ENCODE measurements around the gene SMPDL3A. TPM values are rescaled to one million over a fixed set of nuclear protein-coding genes. Genes with fewer than 3 reads are reported as not detected.

Gene SMPDL3A
- total and polyA plus RNA-seq, 2 of the 8 experiments (the other 6 are each of a cell fraction or from before 2014, with no cell fraction given): 3.5 to 3.9 TPM

- POLR2A ChIA-PET (ENCODE audit: partially characterized antibody): no interaction called here
- H3K9me3 ChIP-seq (ENCODE audit: insufficient read depth in 2 of 2, low read depth in 1 of 2, low read length in 1 of 2): peaks cover 0 to 9% of the 10 kb centered on the region in 2 experiments; a peak in 1 of 4 replicates
- peak overlapping the region; percentile 19; the same call in 1 of the 2 replicates for H3K18ac ChIP-seq (ENCODE audit: extremely low read depth, low read length)
- H3K23ac ChIP-seq (ENCODE audit: insufficient read length): no peak overlapping the region
- H2BK5ac ChIP-seq (ENCODE audit: low read depth, low read length): no peak overlapping the region
- 93% methylated on average over 6 of the region's 6 CpGs; no CpG with 5 or more reads in 1 of the 2 experiments for WGBS, 2 experiments (ENCODE audit: extremely low coverage in 1 of 2, insufficient coverage in 1 of 2, insufficient read length in 1 of 2, insufficient replicate concordance in 2 of 2, low coverage in 1 of 2, low lambda C conversion rate in 2 of 2, missing lambda C conversion rate in 1 of 2)
- FAIRE-seq (no peak), DNase-seq (ENCODE audit: low read depth in 1 of 2, low spot score in 2 of 2) (no peak)
- no peak overlapping the region for H3K14ac ChIP-seq (ENCODE audit: insufficient read length)
- no peak overlapping the region for H4K8ac ChIP-seq (ENCODE audit: extremely low read depth, insufficient read depth, low read length)
- H3K9ac ChIP-seq (replicated peaks in 1 of 4; ENCODE audit: extremely low read depth in 1 of 4, low read depth in 3 of 4, low read length in 3 of 4): no peak overlapping the region
- H4K20me1 ChIP-seq (replicated peaks in 1 of 2; ENCODE audit: control insufficient read depth in 1 of 2, insufficient read depth in 2 of 2, low read length in 2 of 2): no peaks in the 10 kb centered on the region
- no peak overlapping the region for H2BK15ac ChIP-seq (ENCODE audit: low read length)
- H3K79me2 ChIP-seq (ENCODE audit: control insufficient read depth in 1 of 2, insufficient read depth in 2 of 2, low read length in 2 of 2): no peaks in the 10 kb centered on the region
- H2BK120ac ChIP-seq (replicated peaks; ENCODE audit: low read depth, low read length): no peak overlapping the region
- no peak overlapping the region for H4K91ac ChIP-seq (replicated peaks; ENCODE audit: insufficient read length, low read length)
- no peak overlapping the region for H3K56ac ChIP-seq (replicated peaks; ENCODE audit: insufficient read length, low read depth, low read length)
- H3K27ac ChIP-seq (ENCODE audit: low read depth, low read length): no peak overlapping the region
- H2AK5ac ChIP-seq (ENCODE audit: low read depth, low read length): no peak overlapping the region
- no peaks in the 10 kb centered on the region for H3K36me3 ChIP-seq (ENCODE audit: control insufficient read depth in 2 of 4, insufficient read depth in 4 of 4, low read length in 3 of 4)
- no peaks in the 10 kb centered on the region for H3K4me1 ChIP-seq (replicated peaks in 1 of 4; ENCODE audit: control insufficient read depth in 3 of 4, insufficient read depth in 4 of 4, low read length in 3 of 4)
- H3K4me3 ChIP-seq (ENCODE audit: extremely low read depth in 1 of 4, insufficient read depth in 2 of 4, low read depth in 3 of 4, low read length in 4 of 4): no peak overlapping the region
- H2AFZ ChIP-seq (ENCODE audit: low read length): no peak overlapping the region
- H3K27me3 ChIP-seq (replicated peaks in 1 of 4; ENCODE audit: control insufficient read depth in 3 of 4, extremely low read depth in 1 of 4, insufficient read depth in 3 of 4, low read length in 3 of 4): no peaks in the 10 kb centered on the region
- H4K5ac ChIP-seq (ENCODE audit: insufficient read length, low read depth, low read length): no peak overlapping the region
- H3K4ac ChIP-seq (replicated peaks; ENCODE audit: insufficient read length, low read depth, low read length): no peak overlapping the region
- H3K4me2 ChIP-seq (ENCODE audit: insufficient read depth in 1 of 2, low read depth in 2 of 2, low read length in 2 of 2): no peak overlapping the region
- no peaks in the 10 kb centered on the region for H3K79me1 ChIP-seq (ENCODE audit: low read depth, low read length)
- no peaks in the 10 kb centered on the region for H3K23me2 ChIP-seq (ENCODE audit: low read depth, low read length)
- no peak overlapping the region for H2BK20ac ChIP-seq (ENCODE audit: low read length)
- H2BK12ac ChIP-seq (ENCODE audit: low read depth, low read length): no peak overlapping the region
- CTCF ChIA-PET (ENCODE audit: partially characterized antibody): no interaction called here
- TF ChIP-seq SP1 (IDR thresholded peaks at IDR 0.05; ENCODE audit: low read depth, low read length): no peak
- no peak for TF ChIP-seq CBX5 (IDR thresholded peaks at IDR 0.05; ENCODE audit: low read depth, low read length)
- TF ChIP-seq ATF3 (IDR thresholded peaks at IDR 0.05; ENCODE audit: insufficient read depth, low read depth, low read length): no peak
- TF ChIP-seq RAD21 (IDR thresholded peaks at IDR 0.05 in 1 of 2, conservative IDR thresholded peaks at IDR 0.05 in 1 of 2; ENCODE audit: low read depth in 2 of 2, low read length in 2 of 2): no peak
- no peak for TF ChIP-seq EGR1 (IDR thresholded peaks at IDR 0.05; ENCODE audit: borderline replicate concordance, low read depth, low read length)
- TF ChIP-seq HDAC6 (IDR thresholded peaks at IDR 0.05; ENCODE audit: low read depth, low read length): no peak
- no peak for TF ChIP-seq POLR2A (IDR thresholded peaks at IDR 0.05; ENCODE audit: control extremely low read depth in 1 of 2, low read depth in 2 of 2, low read length in 2 of 2)
- no peak for TF ChIP-seq SIRT6 (IDR thresholded peaks at IDR 0.05; ENCODE audit: low read length)
- no peak for TF ChIP-seq KDM4A (IDR thresholded peaks at IDR 0.05; ENCODE audit: low read depth, low read length, severe bottlenecking)
- no peak for TF ChIP-seq KDM5A (IDR thresholded peaks at IDR 0.05; ENCODE audit: low read length)
- TF ChIP-seq GTF2F1 (IDR thresholded peaks at IDR 0.05; ENCODE audit: borderline replicate concordance, low read depth, low read length): no peak
- no peak for TF ChIP-seq POLR2AphosphoS5 (IDR thresholded peaks at IDR 0.05; ENCODE audit: low read depth, low read length)
These were observed 64.4 kb downstream of the SMPDL3A start for GRCh38 chr6:122853259-122853995.

Data from H1 (cell line).